ENCODE data around the gene TRIM9. TPM values are rescaled to one million over a fixed set of nuclear protein-coding genes. Genes with fewer than 3 reads are reported as not detected.

TRIM9 gene
- total and polyA plus RNA-seq, 2 donors (not counting 3 experiments of a cell fraction or from before 2014, with no cell fraction given): not detected

GRCh38 chr14:50970886-50971781 is 123.8 kb downstream of the TRIM9 start:
- TF ChIP-seq, protein P1, sequence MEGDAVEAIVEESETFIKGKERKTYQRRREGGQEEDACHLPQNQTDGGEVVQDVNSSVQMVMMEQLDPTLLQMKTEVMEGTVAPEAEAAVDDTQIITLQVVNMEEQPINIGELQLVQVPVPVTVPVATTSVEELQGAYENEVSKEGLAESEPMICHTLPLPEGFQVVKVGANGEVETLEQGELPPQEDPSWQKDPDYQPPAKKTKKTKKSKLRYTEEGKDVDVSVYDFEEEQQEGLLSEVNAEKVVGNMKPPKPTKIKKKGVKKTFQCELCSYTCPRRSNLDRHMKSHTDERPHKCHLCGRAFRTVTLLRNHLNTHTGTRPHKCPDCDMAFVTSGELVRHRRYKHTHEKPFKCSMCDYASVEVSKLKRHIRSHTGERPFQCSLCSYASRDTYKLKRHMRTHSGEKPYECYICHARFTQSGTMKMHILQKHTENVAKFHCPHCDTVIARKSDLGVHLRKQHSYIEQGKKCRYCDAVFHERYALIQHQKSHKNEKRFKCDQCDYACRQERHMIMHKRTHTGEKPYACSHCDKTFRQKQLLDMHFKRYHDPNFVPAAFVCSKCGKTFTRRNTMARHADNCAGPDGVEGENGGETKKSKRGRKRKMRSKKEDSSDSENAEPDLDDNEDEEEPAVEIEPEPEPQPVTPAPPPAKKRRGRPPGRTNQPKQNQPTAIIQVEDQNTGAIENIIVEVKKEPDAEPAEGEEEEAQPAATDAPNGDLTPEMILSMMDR (IDR thresholded peaks at IDR 0.05; ENCODE audit: extremely low read depth in 1 of 2, insufficient read depth in 1 of 2, low read depth in 1 of 2, low read length in 2 of 2): no peak
- TF ChIP-seq MYC (IDR thresholded peaks at IDR 0.05; ENCODE audit: low read depth, low read length) (no peak), JUN (IDR thresholded peaks at IDR 0.05; ENCODE audit: borderline replicate concordance, insufficient read depth, insufficient read length, low read depth) (no peak), EZH2 (IDR thresholded peaks at IDR 0.05; ENCODE audit: borderline replicate concordance, low read depth, low read length, severe bottlenecking) (no peak), POLR2AphosphoS5 (IDR thresholded peaks at IDR 0.05; ENCODE audit: insufficient read depth, low read depth, low read length) (no peak), GATA2 (IDR thresholded peaks at IDR 0.05; ENCODE audit: insufficient read depth, insufficient read length, low read depth, low read length) (no peak), FOS (IDR thresholded peaks at IDR 0.05; ENCODE audit: borderline replicate concordance, insufficient read depth, low read length) (no peak)
- TF ChIP-seq, protein P2, sequence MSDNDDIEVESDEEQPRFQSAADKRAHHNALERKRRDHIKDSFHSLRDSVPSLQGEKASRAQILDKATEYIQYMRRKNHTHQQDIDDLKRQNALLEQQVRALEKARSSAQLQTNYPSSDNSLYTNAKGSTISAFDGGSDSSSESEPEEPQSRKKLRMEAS (IDR thresholded peaks at IDR 0.05; ENCODE audit: insufficient read depth, insufficient read length): no peak
- H4K20me1 ChIP-seq (replicated peaks; ENCODE audit: control insufficient read depth, extremely low read depth, insufficient read depth, low read length): no peaks in the 10 kb centered on the region
- no peaks in the 10 kb centered on the region for H3K4me1 ChIP-seq (ENCODE audit: control insufficient read depth, extremely low read depth, insufficient read depth, low read length)
- no TSS peak for BruUV-seq (replicated peaks)
- H3K79me2 ChIP-seq (ENCODE audit: control insufficient read depth, insufficient read depth, low read length): no peaks in the 10 kb centered on the region
- intact Hi-C loops (cut with micrococcal nuclease): no loop called here
- no peaks in the 10 kb centered on the region for H3K9me3 ChIP-seq (replicated peaks; ENCODE audit: control insufficient read depth, insufficient read depth, low read length)
- H3K4me3 ChIP-seq (replicated peaks in 1 of 3; ENCODE audit: insufficient read depth in 1 of 3, low read depth in 1 of 3, low read length in 3 of 3): no peak overlapping the region
- H2AFZ ChIP-seq (ENCODE audit: low read depth, low read length): no peak overlapping the region
- FAIRE-seq (no peak), DNase-seq (ENCODE audit: low read depth, low spot score) (no peak)
- H3K36me3 ChIP-seq (ENCODE audit: control insufficient read depth in 2 of 2, extremely low read depth in 1 of 2, insufficient read depth in 2 of 2, low read length in 2 of 2): no peaks in the 10 kb centered on the region
- no peak overlapping the region for H3K27ac ChIP-seq (ENCODE audit: insufficient read depth, low read depth, low read length)
- H3K9me1 ChIP-seq (replicated peaks; ENCODE audit: control insufficient read depth, extremely low read depth, insufficient read depth, low read length): no peaks in the 10 kb centered on the region
- ChIA-PET CTCF (no interaction called here), POLR2A (no interaction called here)
- no peak overlapping the region for H3K4me2 ChIP-seq (ENCODE audit: insufficient read depth, low read length)
- dilution Hi-C loops (cut with MboI; ENCODE audit: extremely low pct_ligation_motif_present, low sequenced_read_pairs): no loop called here
- peaks cover 3 to 7% of the 10 kb centered on the region in 2 experiments for H3K27me3 ChIP-seq (ENCODE audit: control insufficient read depth in 2 of 2, insufficient read depth in 2 of 2, low read length in 2 of 2)
- H3K9ac ChIP-seq (replicated peaks; ENCODE audit: extremely low read depth, insufficient read depth, low read length): no peak overlapping the region

Data from endothelial cell of umbilical vein (primary cell).